ENCODE data around the gene ALG14. TPM values are rescaled to one million over a fixed set of nuclear protein-coding genes. Genes with fewer than 3 reads are reported as not detected.

Gene ALG14
- total RNA-seq, 2 donors from 2014 or later: 11.4 to 19.4 TPM

DNA sequence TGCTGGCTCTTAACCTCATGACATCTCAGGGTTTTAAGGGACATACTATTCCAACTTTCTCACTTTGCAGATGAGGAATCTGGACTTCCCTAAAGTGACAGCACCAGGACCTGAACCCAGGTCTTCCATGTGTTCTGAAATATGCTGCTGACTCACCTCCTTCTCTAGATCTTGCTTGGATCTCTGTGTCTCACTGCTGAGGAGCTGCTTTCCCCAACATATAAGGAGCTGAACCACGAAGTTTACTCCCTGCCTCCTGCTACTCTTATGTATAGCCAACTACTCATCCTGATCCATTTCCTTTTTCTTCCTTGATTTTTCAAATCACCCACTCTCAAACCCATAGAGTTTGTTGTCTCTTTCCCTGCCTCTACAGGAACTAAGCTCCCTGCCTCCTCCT, 38.2 kb downstream of the ALG14 start:
- TF ChIP-seq, protein P1, sequence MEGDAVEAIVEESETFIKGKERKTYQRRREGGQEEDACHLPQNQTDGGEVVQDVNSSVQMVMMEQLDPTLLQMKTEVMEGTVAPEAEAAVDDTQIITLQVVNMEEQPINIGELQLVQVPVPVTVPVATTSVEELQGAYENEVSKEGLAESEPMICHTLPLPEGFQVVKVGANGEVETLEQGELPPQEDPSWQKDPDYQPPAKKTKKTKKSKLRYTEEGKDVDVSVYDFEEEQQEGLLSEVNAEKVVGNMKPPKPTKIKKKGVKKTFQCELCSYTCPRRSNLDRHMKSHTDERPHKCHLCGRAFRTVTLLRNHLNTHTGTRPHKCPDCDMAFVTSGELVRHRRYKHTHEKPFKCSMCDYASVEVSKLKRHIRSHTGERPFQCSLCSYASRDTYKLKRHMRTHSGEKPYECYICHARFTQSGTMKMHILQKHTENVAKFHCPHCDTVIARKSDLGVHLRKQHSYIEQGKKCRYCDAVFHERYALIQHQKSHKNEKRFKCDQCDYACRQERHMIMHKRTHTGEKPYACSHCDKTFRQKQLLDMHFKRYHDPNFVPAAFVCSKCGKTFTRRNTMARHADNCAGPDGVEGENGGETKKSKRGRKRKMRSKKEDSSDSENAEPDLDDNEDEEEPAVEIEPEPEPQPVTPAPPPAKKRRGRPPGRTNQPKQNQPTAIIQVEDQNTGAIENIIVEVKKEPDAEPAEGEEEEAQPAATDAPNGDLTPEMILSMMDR (IDR thresholded peaks at IDR 0.05): no peak
- no peak overlapping the region for H3K27ac ChIP-seq

DNA sequence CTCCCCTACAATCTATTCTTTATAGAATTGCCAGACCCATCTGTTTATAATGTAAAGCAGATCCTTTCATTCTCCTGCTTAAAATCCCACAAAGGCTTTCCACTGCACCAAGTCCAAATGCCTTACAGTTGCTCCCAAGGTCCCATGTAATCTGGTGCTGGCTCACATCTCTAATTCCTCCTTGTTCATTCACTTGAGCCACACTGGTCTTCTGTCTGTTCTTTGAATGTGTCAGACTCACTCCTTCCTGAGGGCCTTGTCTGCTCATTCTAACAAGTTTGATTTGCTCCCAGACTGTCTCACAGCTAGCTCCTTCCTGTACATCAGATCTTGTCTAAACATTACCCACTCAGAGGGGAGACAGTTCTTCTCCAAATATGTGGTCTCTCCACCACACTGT, 38.9 kb downstream of the ALG14 start:
- Histone ChIP-seq H3K4me1 (no peaks in the 10 kb centered on the region), H3K9ac (ENCODE audit: low read depth in 2 of 2, low read length in 2 of 2) (no peak overlapping the region), H3K27ac (no peak overlapping the region), H3K4me3 (no peak overlapping the region), H3K9me3 (no peaks in the 10 kb centered on the region), H3K27me3 (no peaks in the 10 kb centered on the region), H3K36me3 (no peaks in the 10 kb centered on the region)
- intact Hi-C loops (cut with DNase I): no loop called here
- DNase-seq: no peak
- TF ChIP-seq, protein P1 (IDR thresholded peaks at IDR 0.05): no peak

More for the DNA sequence above, 38.2 kb downstream of the ALG14 start:
- DNase-seq: no peak
- H3K9ac ChIP-seq (ENCODE audit: low read depth in 2 of 2, low read length in 2 of 2): no peak overlapping the region
- intact Hi-C loops (cut with DNase I): no loop called here
- no peaks in the 10 kb centered on the region for H3K27me3 ChIP-seq
- no peaks in the 10 kb centered on the region for H3K4me1 ChIP-seq
- no peak overlapping the region for H3K4me3 ChIP-seq
- H3K9me3 ChIP-seq: no peaks in the 10 kb centered on the region
- H3K36me3 ChIP-seq: no peaks in the 10 kb centered on the region

DNA sequence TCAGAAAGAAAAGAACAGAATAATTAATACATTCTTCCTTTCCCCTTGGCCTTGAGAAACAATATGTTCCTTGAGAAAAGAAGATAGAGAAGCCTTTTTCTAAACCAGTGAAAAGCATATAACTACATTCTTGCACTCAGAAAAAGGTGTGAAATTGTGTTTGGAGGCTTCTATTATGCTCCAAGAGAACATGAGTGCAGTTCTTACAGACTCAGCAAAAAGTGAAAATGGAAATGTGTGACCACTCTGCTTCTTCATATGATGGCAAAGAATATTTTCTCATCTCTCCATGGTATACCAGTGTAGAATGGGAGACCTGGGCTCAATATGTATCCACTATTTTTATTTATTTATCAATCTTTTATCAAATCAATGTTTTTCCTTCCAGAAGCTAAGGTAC, 43.2 kb downstream of the ALG14 start:
- no peak for DNase-seq
- H3K9ac ChIP-seq (ENCODE audit: low read depth in 2 of 2, low read length in 2 of 2): no peak overlapping the region
- TF ChIP-seq, protein P1 (IDR thresholded peaks at IDR 0.05): no peak
- intact Hi-C loops (cut with DNase I): no loop called here
- H3K27me3 ChIP-seq: no peaks in the 10 kb centered on the region
- H3K36me3 ChIP-seq: no peaks in the 10 kb centered on the region
- H3K9me3 ChIP-seq: no peaks in the 10 kb centered on the region
- H3K4me1 ChIP-seq: no peaks in the 10 kb centered on the region
- no peak overlapping the region for H3K4me3 ChIP-seq
- H3K27ac ChIP-seq: no peak overlapping the region

DNA sequence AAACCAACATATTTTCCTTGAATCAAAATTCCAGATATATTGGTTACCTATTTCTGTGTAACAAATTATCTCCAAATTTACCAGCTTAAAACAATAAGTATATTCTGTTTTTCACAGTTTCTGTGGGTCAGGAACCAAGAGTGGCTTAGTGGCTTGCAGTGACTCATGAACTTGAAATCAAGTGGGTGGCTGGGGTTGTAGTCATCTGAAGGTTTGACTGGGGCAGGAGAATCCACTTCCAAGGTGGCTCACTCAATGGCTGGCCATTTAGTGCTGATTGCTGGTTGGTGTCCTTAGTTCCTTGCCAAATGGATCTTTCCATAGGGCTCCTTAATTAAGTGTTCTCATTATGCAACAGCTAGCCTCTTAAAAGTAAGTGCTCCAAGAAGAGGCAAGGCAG, 43.8 kb downstream of the ALG14 start:
- Histone ChIP-seq H3K9ac (ENCODE audit: low read depth in 2 of 2, low read length in 2 of 2) (no peak overlapping the region), H3K27ac (no peak overlapping the region), H3K4me3 (no peak overlapping the region), H3K9me3 (no peaks in the 10 kb centered on the region), H3K36me3 (no peaks in the 10 kb centered on the region), H3K27me3 (no peaks in the 10 kb centered on the region), H3K4me1 (no peaks in the 10 kb centered on the region)
- TF ChIP-seq, protein P1 (IDR thresholded peaks at IDR 0.05): no peak
- intact Hi-C loops (cut with DNase I): no loop called here
- no peak for DNase-seq

DNA sequence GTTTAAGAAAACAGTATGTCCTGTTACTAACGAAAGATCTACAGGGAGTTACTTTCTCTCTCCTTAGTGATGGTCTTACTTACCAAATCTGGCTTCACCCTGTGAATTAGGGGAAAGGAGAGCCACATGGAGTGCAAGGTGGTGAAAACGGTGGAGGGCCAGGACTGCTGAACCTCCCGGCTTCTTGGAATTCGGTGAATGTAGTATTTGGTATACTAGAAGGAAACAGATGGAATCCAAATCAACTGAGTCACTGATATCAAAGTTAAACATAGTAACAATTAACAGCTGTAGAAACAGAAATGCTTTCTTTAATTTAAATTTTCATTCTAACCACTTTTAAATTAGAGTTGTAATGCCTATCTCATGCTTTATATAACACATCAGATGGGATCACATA, 45.7 kb downstream of the ALG14 start:
- H3K4me1 ChIP-seq: no peaks in the 10 kb centered on the region
- H3K9me3 ChIP-seq: no peaks in the 10 kb centered on the region
- TF ChIP-seq, protein P1 (IDR thresholded peaks at IDR 0.05): no peak
- no peak overlapping the region for H3K27ac ChIP-seq
- H3K27me3 ChIP-seq: no peaks in the 10 kb centered on the region
- intact Hi-C loops (cut with DNase I): no loop called here
- no peak for DNase-seq
- H3K36me3 ChIP-seq: no peaks in the 10 kb centered on the region
- no peak overlapping the region for H3K9ac ChIP-seq (ENCODE audit: low read depth in 2 of 2, low read length in 2 of 2)
- no peak overlapping the region for H3K4me3 ChIP-seq

Measured in colonic mucosa (tissue), 4 donors.